OCI-LY7 (cell line): ENCODE data around the gene BICD1.

Experiments
- CTCF ChIP-seq: fragments of 200-600 bp; sonication (generic); conservative IDR thresholded peaks from 2 replicates; pipeline ENCODE4 v1.5.1; 2014; ENCODE audit warnings: mild to moderate bottlenecking, antibody characterized with exemption, low read length, moderate library complexity, mixed read lengths
- EZH2phosphoT487 ChIP-seq: fragments of 200-600 bp; sonication (generic); IDR thresholded peaks from 2 replicates; pipeline ENCODE4 v1.6.1; 2018; ENCODE audit warnings: low read depth, borderline replicate concordance, mild to moderate bottlenecking, mixed run types, antibody characterized with exemption, low read length, moderate library complexity, mixed read lengths

GRCh38 chr12:32420356-32420755, 313.7 kb downstream of the BICD1 start:
- TF ChIP-seq CTCF = no peak
- TF ChIP-seq EZH2phosphoT487 = no peak
